HG02642 (cell line): ENCODE data around the gene CEP112.

Source experiments
- ATAC-seq: cut with Tn5 transposase; IDR thresholded peaks from one replicate; pipeline ENCODE4 v1.9.1; 2021; ENCODE audit warnings: mild to moderate bottlenecking; ENCODE audit not compliant: unreplicated experiment, poor library complexity

Gene CEP112

DNA sequence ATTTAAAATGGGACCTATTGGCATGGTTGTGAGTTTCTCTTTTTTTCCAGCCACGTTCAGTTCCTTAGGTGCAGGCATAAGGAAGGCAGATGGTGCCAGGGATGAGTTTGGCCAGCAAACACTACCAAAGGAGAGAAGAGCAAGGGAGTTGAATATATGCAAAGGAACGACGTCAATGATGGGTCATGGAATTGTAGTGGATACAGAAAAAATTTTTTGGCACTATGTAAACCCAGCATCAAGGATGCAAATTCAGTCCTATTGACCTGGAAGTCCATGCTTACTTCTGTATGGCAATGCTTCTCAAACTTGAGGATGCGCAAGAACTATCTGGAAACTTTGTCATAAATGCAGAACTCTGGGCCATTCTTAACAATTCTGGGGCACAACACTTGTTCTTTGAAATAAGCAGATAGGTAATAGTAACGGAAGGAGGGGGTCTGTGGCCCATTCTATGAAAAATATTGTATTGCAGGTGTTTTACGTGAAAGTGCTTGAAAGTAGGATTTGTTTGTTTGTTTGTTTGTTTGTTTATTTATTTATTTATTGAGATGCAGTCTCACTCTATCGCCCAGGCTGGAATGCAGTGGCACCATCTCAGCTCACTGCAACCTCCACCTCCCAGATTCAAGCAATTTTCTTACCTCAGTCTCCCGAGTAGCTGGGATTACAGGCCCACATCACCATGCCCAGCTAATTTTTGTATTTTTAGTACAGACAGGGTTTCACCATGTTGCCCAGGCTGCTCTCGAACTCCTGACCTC, 19.3 kb upstream of the CEP112 start:
- ATAC-seq: no peak

DNA sequence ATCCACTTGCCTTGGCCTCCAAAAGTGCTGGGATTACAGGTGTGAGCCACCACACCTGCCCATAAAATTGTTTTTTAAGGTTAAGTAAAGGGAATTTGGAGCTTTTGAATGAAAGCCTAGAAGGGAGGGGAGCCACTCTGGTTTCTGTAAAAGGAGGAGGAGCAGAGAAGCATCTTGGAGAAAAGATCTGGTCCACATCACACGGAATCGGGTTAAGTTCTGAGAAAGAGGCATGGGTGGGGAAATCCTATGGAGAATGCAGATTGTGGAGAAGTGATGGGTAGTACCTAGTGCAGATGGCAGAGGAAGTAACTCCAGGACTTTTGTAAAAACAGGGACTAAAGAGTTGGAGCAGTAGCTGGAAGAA, 18.3 kb upstream of the CEP112 start:
- ATAC-seq: no peak

DNA sequence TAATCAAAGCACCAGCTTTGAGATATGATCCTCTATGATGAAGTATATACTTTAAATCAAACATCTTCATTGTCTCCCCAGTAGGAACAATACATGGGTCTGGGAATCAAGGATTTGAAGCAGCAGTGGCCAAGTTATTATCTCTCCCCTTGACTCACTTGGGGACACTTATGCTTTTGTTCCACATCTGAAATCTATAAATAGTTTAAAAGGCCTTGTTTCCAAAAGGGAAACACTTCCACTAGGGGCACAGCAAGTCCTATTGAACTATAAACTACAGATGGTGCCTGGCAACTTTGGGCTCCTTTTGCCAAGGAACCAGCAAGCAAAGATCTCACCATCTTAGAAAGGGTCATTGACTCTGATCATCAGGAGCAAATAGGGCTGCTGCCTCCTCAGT, 16.0 kb upstream of the CEP112 start:
- ATAC-seq: no peak

DNA sequence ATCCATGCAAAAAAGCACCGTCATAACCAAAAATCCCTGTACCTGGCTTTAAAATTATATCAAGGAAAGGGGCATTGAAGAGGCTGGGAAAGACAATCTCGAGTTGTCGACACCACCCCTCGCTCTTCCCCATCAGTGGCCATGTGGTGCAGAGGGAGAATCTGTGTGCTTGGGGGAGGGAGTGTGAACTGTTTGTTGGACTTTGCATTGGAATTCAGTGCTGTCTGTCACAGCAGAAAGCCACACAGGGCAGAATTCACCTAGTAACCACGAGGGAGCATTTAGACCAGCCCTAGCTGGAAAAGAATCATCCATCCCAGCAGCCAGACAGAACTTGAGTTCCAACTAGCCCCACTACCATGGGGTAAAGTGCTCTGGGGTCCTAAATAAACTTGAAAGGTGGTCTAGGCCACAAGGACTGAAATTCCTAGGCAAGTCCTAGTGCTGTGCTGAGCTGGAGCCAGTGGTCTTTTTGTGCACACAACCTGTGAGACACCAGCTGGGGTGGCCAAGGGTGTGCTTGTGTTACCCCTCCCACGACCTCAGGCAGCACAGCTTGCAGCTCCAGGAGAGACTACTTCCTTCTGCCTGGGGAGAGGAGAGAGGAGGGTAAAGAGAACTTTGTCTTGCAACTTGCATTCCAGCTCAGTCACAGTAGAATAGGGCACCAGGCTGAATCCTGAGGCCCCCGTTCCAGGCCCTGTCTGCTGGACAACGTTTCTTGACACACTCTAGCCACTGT, 11.5 kb upstream of the CEP112 start:
- ATAC-seq: no peak

DNA sequence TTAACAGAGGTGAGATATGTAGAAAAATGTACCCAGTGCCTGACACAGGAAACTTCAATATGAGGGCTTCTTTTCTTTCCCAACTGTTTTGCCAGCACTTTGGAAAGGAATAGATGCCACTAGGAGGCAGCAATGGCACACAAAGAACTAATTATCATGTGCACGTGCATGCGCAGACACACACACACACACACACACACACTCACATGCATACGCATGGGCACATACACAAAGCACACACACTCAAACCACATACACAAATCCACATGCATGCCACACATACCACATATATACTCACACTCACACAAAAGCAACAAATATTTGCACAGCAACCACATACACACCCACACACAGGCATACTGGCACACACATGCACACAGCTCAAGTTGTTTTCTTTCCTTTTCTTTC, 8.8 kb upstream of the CEP112 start:
- no peak for ATAC-seq

DNA sequence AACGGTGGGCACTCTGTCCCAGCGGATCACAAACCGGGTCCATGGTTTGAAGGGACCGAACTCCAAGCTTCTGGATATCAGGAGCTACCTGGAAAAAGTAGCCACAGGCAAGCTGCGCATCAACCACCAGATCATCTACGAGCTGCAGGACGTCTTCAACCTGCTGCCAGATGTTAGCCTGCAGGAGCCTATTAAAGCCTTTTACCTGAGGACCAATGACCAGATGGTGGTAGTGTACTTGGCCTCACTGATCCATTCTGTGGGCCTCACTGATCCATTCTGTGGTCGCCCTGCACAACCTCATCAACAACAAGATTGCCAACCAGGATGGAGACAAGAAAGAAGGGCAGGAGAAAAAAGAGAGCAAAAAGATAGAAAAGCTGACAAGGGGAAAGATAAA, 6.3 kb upstream of the CEP112 start:
- no peak for ATAC-seq

DNA sequence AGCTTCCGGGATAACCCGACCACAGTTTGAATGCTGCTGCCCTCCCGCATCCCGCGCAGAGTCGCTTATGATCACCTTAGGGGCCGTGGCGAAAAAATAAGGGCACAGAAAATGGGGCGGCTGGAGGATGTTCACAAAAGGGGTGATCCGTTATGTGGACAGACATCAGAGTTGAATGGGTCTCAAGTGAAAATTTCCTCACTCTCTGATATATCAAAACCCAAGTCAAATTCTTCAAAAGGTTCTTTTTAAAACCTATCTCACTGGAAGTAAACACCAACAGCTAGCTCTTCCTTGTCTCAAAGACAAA, 400 bp upstream of the CEP112 start:
- ATAC-seq: no peak

DNA sequence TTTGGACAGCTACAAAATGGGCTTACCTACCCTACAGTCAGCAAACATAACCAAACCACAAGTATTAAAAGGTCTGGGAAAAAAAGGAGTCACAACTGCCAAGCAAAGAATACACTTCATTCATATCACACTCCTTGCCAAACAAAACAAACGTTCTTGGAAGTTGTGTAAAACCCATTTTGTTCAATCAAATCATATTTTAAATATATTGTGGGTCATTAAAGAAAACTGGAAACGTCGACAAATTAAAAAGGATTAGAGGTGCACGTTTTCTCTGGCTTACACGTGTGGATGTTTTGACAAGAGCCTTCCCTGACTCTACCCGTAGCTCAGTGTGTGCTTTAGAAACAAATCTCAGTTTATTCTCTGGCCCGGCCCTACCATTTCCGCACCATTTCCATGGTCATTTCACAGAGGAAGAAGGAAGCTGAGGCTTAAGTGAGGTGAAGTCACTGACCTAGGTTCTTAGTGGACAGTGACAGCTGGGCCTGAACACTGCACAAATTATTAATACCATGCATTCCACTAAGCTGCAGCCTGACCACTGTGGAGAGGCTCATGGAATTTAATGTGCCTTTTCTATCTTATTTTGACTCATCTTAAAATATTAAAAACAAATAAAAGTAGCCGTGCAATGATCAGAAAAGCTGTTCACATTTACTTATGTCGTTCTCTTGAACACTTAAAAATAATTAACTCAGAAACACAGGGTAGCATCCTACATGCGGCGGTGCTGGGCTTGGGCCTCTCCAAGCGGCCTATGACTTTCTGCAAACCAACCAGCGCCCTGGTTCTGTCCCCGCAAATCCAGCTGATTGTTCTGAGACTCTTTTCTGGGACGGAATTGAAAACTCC, 968 bp downstream of the CEP112 start:
- ATAC-seq: no peak

DNA sequence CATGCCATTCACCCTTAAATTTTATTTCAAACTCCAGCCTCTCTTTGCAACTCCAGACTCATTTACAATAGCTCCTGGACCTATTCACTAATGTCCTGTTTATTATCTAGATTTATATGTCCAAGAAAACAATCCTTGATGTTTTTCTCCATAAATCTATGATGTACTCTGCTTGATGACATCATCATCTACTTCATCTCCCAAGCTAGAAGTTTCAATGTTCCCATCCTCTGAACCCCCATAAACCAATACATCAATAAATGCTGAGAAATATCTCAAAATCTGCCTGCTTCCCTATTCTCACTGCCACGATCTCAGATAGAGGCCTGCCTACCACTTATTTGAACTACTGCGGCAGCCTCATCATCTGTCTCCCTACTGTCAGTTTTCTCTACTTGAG, 4.2 kb downstream of the CEP112 start:
- ATAC-seq: no peak

DNA sequence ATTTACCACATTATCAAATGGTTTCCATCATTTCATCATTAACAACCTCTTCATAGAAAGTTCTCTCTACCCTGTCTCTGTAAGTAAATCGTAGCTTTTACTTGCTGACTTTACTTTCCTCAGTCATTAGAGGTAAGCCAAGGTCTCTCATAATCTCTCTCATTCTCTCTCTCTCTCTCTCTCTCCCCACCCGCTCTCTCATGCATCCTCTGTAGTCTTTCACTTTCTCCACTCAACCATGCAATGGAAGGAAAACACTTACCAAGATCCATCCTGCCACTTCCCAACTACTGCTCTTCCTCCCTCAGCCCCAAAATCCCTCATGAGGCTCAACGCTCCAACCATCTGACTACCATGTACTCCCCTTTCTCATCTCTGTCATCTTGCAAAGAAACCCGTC, 6.1 kb downstream of the CEP112 start:
- ATAC-seq: no peak

DNA sequence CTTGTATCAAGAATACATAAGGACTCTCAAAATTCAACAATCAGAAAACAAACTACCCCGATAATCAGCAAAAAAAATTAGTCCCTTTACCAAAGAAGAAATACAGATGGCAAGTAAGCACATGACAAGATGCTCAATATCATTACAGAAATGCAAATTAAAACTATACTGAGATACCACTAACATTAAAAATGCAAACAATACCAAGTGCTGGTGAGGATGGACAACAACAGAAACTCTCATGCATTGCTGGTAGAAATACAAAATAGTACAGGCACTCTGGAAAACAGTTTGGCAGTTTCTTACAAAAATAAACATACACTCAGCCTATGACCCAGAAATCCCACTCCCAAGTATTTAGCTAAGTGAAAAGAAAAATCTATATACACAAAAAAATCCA, 7.5 kb downstream of the CEP112 start:
- ATAC-seq: no peak

DNA sequence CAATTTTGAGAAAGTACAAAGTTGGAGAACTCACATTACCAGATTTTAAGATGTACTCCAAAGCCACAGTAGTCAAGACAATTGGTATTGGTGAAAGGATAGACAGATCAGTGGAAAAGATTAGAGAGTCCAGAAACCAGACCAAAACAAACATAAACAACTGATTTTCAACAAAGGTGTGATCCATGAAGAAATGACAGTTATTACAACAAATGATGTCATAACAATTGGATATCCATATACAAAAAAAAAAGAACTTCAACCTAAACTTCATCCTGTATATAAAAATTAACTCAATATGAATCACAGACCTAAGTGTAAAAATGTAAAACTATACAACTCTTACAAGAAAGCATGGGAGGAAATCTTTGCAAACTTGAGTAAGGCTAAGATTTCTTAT, 8.4 kb downstream of the CEP112 start:
- no peak for ATAC-seq

DNA sequence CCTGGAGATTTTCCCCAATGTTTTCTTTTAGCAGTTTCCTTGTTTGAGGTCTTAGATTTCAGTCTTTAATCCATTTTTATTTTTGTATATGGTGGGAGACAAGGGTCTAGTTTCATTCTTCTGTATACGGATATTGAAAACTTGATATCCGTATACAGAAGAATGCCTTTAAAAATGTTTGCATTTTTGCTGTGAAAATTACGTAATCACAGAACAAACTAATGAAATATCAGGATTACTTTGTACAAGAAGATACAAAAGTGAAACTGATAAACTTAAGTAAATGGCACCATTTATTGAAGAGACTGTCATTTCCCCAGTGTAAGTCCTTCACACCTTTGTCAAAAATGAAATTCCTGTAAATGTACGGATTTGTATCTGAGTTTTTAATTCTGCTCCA, 13.3 kb downstream of the CEP112 start:
- ATAC-seq: no peak

DNA sequence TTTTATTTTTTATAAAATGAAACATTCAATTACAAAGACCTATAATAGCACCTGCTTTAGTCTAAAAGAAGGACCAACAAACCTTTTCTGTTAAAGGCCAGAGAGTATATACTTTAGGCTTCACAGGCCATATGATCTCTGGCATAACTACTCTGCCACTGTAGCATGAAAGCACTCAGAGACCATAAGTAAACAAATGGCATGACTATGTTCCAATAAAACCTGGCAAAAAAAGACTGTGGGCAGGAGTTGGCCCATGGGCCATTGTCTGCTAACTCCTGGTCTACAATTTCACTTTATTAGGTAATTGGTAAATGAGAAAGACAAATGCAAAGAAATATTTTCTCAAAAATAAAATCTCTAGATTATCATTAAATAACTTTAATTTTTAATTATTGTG, 14.9 kb downstream of the CEP112 start:
- no peak for ATAC-seq

DNA sequence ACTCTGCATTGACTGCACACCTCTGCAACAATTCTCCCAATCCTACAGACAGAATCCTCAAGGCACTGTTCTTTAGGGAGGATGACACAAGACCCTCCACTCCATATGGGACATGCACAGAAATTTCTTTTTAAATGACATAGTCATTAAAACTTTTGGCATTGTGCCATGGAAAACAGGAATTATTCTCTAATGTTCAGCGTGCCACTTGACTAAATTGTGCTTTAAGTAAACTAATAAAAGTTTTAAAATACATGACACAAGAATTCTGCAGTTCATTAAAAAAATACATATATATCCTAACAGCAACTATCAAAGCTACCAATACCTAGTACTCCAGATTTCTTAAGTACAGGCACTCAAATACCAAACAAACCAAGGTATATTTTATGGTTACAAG, 16.0 kb downstream of the CEP112 start:
- ATAC-seq: no peak

DNA sequence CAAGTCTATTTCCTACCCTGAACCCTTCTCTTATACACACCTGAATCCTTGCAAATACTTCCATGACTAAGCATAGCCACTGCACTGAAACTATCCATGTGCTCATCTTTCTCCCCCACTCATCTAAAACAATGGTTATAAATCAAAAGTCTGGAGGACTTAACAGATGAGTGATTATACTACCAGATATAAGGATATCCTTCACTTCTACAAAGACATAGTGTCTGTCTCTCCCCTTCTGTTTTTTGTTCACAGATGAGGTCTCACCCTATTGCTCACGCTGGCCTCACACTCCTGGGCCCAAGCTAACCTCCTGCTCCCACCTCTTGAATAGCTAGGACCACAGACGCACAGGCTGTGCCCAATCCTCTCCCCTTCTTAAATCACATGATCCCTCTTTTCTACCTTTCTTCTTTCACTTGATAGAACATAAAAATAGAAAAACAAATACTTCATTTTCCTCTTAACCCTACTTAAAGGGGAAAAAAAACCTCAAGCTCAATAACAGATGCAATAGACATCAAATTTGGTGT, 19.2 kb downstream of the CEP112 start:
- no peak for ATAC-seq

DNA sequence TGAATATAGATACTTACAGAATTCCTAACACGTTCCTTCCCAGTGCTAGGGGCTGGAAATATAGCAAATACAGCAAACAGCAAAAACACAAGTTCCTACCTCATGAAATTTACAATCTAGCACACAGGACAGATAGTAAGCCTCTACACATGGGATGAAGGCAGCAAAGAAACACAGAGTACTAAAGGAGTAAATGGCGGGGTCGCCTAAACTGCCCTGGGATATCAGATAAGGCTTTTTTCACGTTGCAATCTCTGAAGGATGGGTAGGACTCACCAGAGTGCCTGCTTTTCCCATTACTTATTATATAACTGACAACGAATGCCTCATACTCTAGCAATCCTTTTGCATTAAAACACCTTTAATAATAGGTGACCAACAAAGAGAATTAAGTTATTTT, 19.8 kb downstream of the CEP112 start:
- no peak for ATAC-seq

DNA sequence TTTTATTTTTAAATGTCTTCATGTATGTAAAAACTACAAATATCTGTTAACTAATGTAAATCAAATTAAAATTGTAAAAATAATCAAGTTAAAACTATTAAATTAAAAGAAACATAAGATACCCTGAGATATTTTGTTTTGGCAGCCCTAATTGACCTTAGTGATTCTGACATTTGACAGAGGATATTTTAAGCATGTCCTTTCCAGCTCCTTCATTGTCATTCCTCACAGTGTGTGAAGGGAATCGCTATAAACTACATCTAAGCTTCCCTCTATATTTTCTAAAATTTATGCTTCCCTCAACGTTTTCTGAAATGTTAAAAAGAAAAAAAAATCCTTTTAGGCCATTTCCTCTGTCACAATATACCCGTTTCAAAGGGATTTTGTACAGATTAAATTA, 20.2 kb downstream of the CEP112 start:
- no peak for ATAC-seq

DNA sequence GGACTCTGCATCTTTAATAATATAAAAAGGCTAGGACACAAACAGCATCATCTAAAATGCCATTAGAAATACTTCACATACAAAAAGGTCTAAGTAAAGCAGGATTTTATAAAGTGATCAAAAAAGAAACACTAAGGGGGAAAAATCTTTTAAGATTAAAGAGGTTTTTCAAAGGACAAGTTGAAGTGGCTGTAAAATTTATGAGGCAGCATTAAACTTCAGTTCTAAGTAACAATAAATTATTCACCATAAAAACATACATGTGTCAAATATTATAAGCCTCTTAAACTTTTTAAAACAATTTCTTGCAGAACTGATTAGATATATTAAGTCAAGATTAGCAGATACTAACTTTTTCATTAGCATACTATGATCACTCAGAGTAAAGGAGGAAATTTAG, 20.8 kb downstream of the CEP112 start:
- ATAC-seq: no peak

DNA sequence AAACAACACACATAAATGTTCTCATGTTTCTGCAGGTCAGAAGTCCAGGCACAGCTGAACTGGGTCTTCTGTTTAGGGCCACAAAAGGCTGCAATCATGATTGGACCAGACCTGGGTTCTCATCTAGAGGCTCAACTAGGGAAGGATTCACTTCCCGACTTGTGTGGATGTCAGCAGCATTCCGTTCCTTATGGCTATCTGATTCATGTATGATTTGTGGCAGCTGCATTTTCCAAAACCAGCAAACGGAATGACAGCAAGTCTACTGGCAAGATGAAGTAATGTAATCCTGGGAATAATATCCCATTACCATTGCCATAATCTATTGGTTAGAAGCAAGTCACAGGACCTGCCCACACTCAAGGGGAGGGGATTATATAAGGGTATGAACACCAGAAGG, 22.1 kb downstream of the CEP112 start:
- no peak for ATAC-seq

DNA sequence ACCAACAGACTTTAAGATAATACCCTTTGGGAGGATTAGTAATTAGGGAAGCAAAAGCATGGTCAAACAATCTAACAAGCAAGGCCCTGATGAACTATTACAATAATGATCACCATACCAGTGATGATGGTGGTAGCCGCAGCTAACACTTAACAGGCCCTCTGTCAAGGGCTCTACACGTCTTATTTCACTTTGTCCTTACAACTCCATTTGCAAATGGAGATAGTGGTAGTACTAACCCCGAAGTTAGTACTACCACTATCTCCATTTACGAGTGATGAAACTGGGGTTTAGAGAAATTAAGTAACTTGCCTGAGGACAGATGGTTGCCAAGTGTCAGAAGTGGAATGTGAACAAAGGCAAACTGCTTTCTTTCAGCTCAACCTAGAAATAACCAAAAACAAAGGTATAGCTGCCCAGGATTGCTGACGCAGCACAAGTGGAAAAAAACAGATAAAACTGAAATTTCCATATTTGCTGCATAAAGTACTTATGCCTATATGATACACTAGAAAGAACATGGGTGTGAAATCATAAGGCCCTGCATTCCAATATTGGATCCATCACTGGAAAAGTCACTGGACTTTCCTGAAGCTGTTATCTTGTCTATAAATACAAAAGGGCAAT, 24.6 kb downstream of the CEP112 start:
- no peak for ATAC-seq
